ENCODE measurements around the gene IRAK4.

The IRAK4 gene

GRCh38 chr12:43733687-43734086, 25.1 kb upstream of the IRAK4 start:
- Histone ChIP-seq H3K9me3 (ENCODE audit: insufficient read depth, low read length, severe bottlenecking) (no peaks in the 10 kb centered on the region), H3K4me1 (ENCODE audit: insufficient read depth, low read length) (no peaks in the 10 kb centered on the region), H2AFZ (ENCODE audit: low read depth, low read length) (no peak overlapping the region), H3K27me3 (ENCODE audit: insufficient read depth, low read length, poor library complexity) (no peaks in the 10 kb centered on the region), H3K79me2 (ENCODE audit: insufficient read depth, low read length) (no peaks in the 10 kb centered on the region), H3K4me3 (ENCODE audit: low read depth in 1 of 2, low read length in 2 of 2) (no peak overlapping the region), H4K20me1 (ENCODE audit: insufficient read depth, low read length) (no peaks in the 10 kb centered on the region), H3K36me3 (ENCODE audit: insufficient read depth, low read length) (peaks cover 52% of the 10 kb centered on the region), H3K9ac (ENCODE audit: low read depth, low read length) (no peak overlapping the region), H3K27ac (ENCODE audit: low read length) (no peak overlapping the region), H3K4me2 (ENCODE audit: insufficient read depth, low read length) (no peak overlapping the region)
- no peak for DNase-seq
- TF ChIP-seq EZH2 (IDR thresholded peaks at IDR 0.05; ENCODE audit: borderline replicate concordance, low read depth, low read length, severe bottlenecking) (no peak), CTCF (IDR thresholded peaks at IDR 0.05; ENCODE audit: borderline replicate concordance, extremely low read depth, low read length, poor library complexity, severe bottlenecking) (peak; percentile 10)
- no peak for ATAC-seq (ENCODE audit: insufficient read depth, low read depth)

- TF ChIP-seq EZH2 (IDR thresholded peaks at IDR 0.05; ENCODE audit: borderline replicate concordance, low read depth, low read length, severe bottlenecking), result no peak
- TF ChIP-seq CTCF (IDR thresholded peaks at IDR 0.05; ENCODE audit: borderline replicate concordance, extremely low read depth, low read length, poor library complexity, severe bottlenecking), result no peak
- Histone ChIP-seq H3K9me3 (ENCODE audit: insufficient read depth, low read length, severe bottlenecking) (no peaks in the 10 kb centered on the region), H4K20me1 (ENCODE audit: insufficient read depth, low read length) (no peaks in the 10 kb centered on the region), H3K4me2 (ENCODE audit: insufficient read depth, low read length) (no peak overlapping the region), H2AFZ (ENCODE audit: low read depth, low read length) (no peak overlapping the region), H3K4me3 (ENCODE audit: low read depth in 1 of 2, low read length in 2 of 2) (no peak overlapping the region), H3K79me2 (ENCODE audit: insufficient read depth, low read length) (no peaks in the 10 kb centered on the region), H3K36me3 (ENCODE audit: insufficient read depth, low read length) (peaks cover 46% of the 10 kb centered on the region), H3K27me3 (ENCODE audit: insufficient read depth, low read length, poor library complexity) (no peaks in the 10 kb centered on the region), H3K9ac (ENCODE audit: low read depth, low read length) (no peak overlapping the region), H3K4me1 (ENCODE audit: insufficient read depth, low read length) (no peaks in the 10 kb centered on the region), H3K27ac (ENCODE audit: low read length) (no peak overlapping the region)
- ATAC-seq (ENCODE audit: insufficient read depth, low read depth) (no peak), DNase-seq (no peak)
Observed at GRCh38 chr12:43736927-43737440, 21.8 kb upstream of the IRAK4 start.

GRCh38 chr12:43737646-43738045, 21.1 kb upstream of the IRAK4 start:
- TF ChIP-seq CTCF (IDR thresholded peaks at IDR 0.05; ENCODE audit: borderline replicate concordance, extremely low read depth, low read length, poor library complexity, severe bottlenecking) (no peak), EZH2 (IDR thresholded peaks at IDR 0.05; ENCODE audit: borderline replicate concordance, low read depth, low read length, severe bottlenecking) (no peak)

More at GRCh38 chr12:43737646-43738045, 21.1 kb upstream of the IRAK4 start:
- Histone ChIP-seq H3K79me2 (ENCODE audit: insufficient read depth, low read length) (no peaks in the 10 kb centered on the region), H3K4me1 (ENCODE audit: insufficient read depth, low read length) (no peaks in the 10 kb centered on the region), H3K9ac (ENCODE audit: low read depth, low read length) (no peak overlapping the region), H3K4me2 (ENCODE audit: insufficient read depth, low read length) (no peak overlapping the region), H4K20me1 (ENCODE audit: insufficient read depth, low read length) (no peaks in the 10 kb centered on the region), H2AFZ (ENCODE audit: low read depth, low read length) (no peak overlapping the region), H3K27ac (ENCODE audit: low read length) (no peak overlapping the region), H3K4me3 (ENCODE audit: low read depth in 1 of 2, low read length in 2 of 2) (no peak overlapping the region), H3K36me3 (ENCODE audit: insufficient read depth, low read length) (peaks cover 51% of the 10 kb centered on the region), H3K9me3 (ENCODE audit: insufficient read depth, low read length, severe bottlenecking) (no peaks in the 10 kb centered on the region), H3K27me3 (ENCODE audit: insufficient read depth, low read length, poor library complexity) (no peaks in the 10 kb centered on the region)
- ATAC-seq (ENCODE audit: insufficient read depth, low read depth) (no peak), DNase-seq (no peak)

Measured in DND-41 (cell line).